ENCODE measurements around the gene SLC35E1.
"Not testable (repeated sequence)": the region's sequence is repeated elsewhere in the genome, so short reads cannot be mapped to it uniquely, and the experiment has no call there.

The SLC35E1 gene

GRCh38 chr19:16520074-16520973 is 51.9 kb downstream of the SLC35E1 start:
- no peak for DNase-seq

- no peak for DNase-seq
Observed at GRCh38 chr19:16519230-16519687, 53.0 kb downstream of the SLC35E1 start.

GRCh38 chr19:16518483-16519229 is 53.6 kb downstream of the SLC35E1 start:
- DNase-seq = no peak

- DNase-seq = no peak
Observed at GRCh38 chr19:16518061-16518460, 54.2 kb downstream of the SLC35E1 start.

GRCh38 chr19:16516923-16517610 is 55.1 kb downstream of the SLC35E1 start:
- DNase-seq = no peak

- no peak for DNase-seq
Observed at GRCh38 chr19:16516381-16516780, 55.8 kb downstream of the SLC35E1 start.

- DNase-seq = no peak
Observed at GRCh38 chr19:16514383-16515019, 57.7 kb downstream of the SLC35E1 start.

GRCh38 chr19:16512611-16513010 is 59.6 kb downstream of the SLC35E1 start:
- DNase-seq = not testable (repeated sequence)

GRCh38 chr19:16509141-16510061 is 62.8 kb downstream of the SLC35E1 start:
- DNase-seq = no peak

- no peak for DNase-seq
Observed at GRCh38 chr19:16508546-16508945, 63.7 kb downstream of the SLC35E1 start.

- DNase-seq = no peak
Observed at GRCh38 chr19:16506961-16507360, 65.3 kb downstream of the SLC35E1 start.

- DNase-seq = not testable (repeated sequence)
Observed at GRCh38 chr19:16506161-16506560, 66.1 kb downstream of the SLC35E1 start.

- DNase-seq = no peak
Observed at GRCh38 chr19:16504271-16504670, 67.9 kb downstream of the SLC35E1 start.

All from NCI-H1092 treated with DMSO at 0.1 percent for 48 hours (cell line).